NB4 (cell line): ENCODE results near the gene PUDP.
A peak's percentile ranks its signal among the peaks of the same experiment; 100 is the strongest.
"Not testable (repeated sequence)": the region's sequence is repeated elsewhere in the genome, so short reads cannot be mapped to it uniquely, and the experiment has no call there.

ENCODE experiments used
- DNase-seq: peaks from one replicate; pipeline ENCODE4 v3.0.0; 2010; ENCODE audit warnings: low read depth
- H3K4me3 ChIP-seq: one replicate; pipeline ENCODE4 v1.5.1; 2011; ENCODE audit warnings: mild to moderate bottlenecking, low read depth, low read length, moderate library complexity
- CTCF ChIP-seq: IDR thresholded peaks from one replicate; pipeline ENCODE4 v1.5.1; 2012; ENCODE audit warnings: low read depth, low read length
- MAX ChIP-seq: IDR thresholded peaks from 2 replicates; pipeline ENCODE4 v1.6.1; 2011; ENCODE audit warnings: low read depth, low read length
- MYC ChIP-seq: IDR thresholded peaks from 2 replicates; pipeline ENCODE4 v1.6.1; 2011; ENCODE audit warnings: low read depth, low read length
- POLR2A ChIP-seq: IDR thresholded peaks from 2 replicates; pipeline ENCODE4 v1.6.1; 2011; ENCODE audit warnings: mild to moderate bottlenecking; ENCODE audit not compliant: insufficient read length; ENCODE audit errors: extremely low read depth

PUDP gene

GRCh38 chrX:7027071-7027470 is 120.9 kb downstream of the PUDP start:
- DNase-seq: no peak
- no peak for TF ChIP-seq MAX
- no peak for TF ChIP-seq MYC
- no peak for TF ChIP-seq CTCF
- no peak for TF ChIP-seq POLR2A
- no peak overlapping the region for H3K4me3 ChIP-seq

- not testable (repeated sequence) for H3K4me3 ChIP-seq, DNase-seq
Observed at GRCh38 chrX:7026365-7026764, 121.6 kb downstream of the PUDP start.

GRCh38 chrX:7025471-7025870 is 122.5 kb downstream of the PUDP start:
- no peak for TF ChIP-seq CTCF
- no peak for TF ChIP-seq MYC
- TF ChIP-seq MAX: no peak
- TF ChIP-seq POLR2A: no peak
- no peak overlapping the region for H3K4me3 ChIP-seq
- DNase-seq: no peak

GRCh38 chrX:7024850-7025249 is 123.1 kb downstream of the PUDP start:
- no peak overlapping the region for H3K4me3 ChIP-seq
- no peak for TF ChIP-seq POLR2A
- no peak for TF ChIP-seq MAX
- no peak for TF ChIP-seq MYC
- TF ChIP-seq CTCF: no peak
- no peak for DNase-seq

- not testable (repeated sequence) for H3K4me3 ChIP-seq, DNase-seq
Observed at GRCh38 chrX:7022996-7023395, 125.0 kb downstream of the PUDP start.

GRCh38 chrX:7021991-7022390 is 126.0 kb downstream of the PUDP start:
- TF ChIP-seq CTCF (no peak), MAX (no peak), POLR2A (no peak), MYC (no peak)
- no peak for DNase-seq
- H3K4me3 ChIP-seq: no peak overlapping the region

- DNase-seq: peak; percentile 28
- no peak overlapping the region for H3K4me3 ChIP-seq
- TF ChIP-seq MYC: no peak
- no peak for TF ChIP-seq MAX
- TF ChIP-seq CTCF: no peak
- no peak for TF ChIP-seq POLR2A
Observed at GRCh38 chrX:7019555-7019954, 128.4 kb downstream of the PUDP start.

GRCh38 chrX:7012262-7012834 is 135.6 kb downstream of the PUDP start:
- H3K4me3 ChIP-seq, DNase-seq: not testable (repeated sequence)

GRCh38 chrX:7010897-7011296 is 137.1 kb downstream of the PUDP start:
- not testable (repeated sequence) for DNase-seq, H3K4me3 ChIP-seq

- DNase-seq, H3K4me3 ChIP-seq: not testable (repeated sequence)
Observed at GRCh38 chrX:7007328-7007727, 140.6 kb downstream of the PUDP start.
